Tibial nerve (tissue), 4 donors: ENCODE measurements around the gene IGFBPL1. TPM values are rescaled to one million over a fixed set of nuclear protein-coding genes. Genes with fewer than 3 reads are reported as not detected.

Source experiments
- DNase-seq, 2 donors: peaks; one replicate each; pipeline ENCODE4 v3.0.0-alpha.2; 2019; ENCODE audit warnings: low spot score in 2 of 2
- H3K27ac ChIP-seq, 4 donors: fragments of 200-600 bp; sonication (generic) in 3 of 4; one replicate each; pipeline ENCODE4 v1.5.1; 2017 to 2019; ENCODE audit warnings: mild to moderate bottlenecking in 1 of 4
- H3K27me3 ChIP-seq, 2 donors: fragments of 200-600 bp; sonication (generic) in 1 of 2; one replicate each; pipeline versions ENCODE4 v1.5.1 to v1.6.0; 2017 to 2019
- H3K36me3 ChIP-seq, 3 donors: fragments of 200-600 bp; sonication (generic); one replicate each; pipeline ENCODE4 v1.5.1; 2018 to 2019
- H3K4me1 ChIP-seq, 4 donors: fragments of 200-600 bp; sonication (generic) in 3 of 4; one replicate each; pipeline ENCODE4 v1.5.1; 2017 to 2019
- H3K4me3 ChIP-seq, 4 donors: fragments of 200-600 bp; sonication (generic) in 3 of 4; one replicate each; pipeline ENCODE4 v1.5.1; 2017 to 2019; ENCODE audit warnings: mild to moderate bottlenecking in 1 of 4, moderate library complexity in 1 of 4
- H3K9me3 ChIP-seq, 4 donors: fragments of 200-600 bp; sonication (generic) in 3 of 4; one replicate each; pipeline ENCODE4 v1.5.1; 2017 to 2019
- EP300 ChIP-seq, 2 donors: sonication (generic); formaldehyde crosslinking; IDR thresholded peaks; one replicate each; pipeline ENCODE4 v1.6.1; 2017; ENCODE audit warnings: antibody characterized with exemption in 2 of 2, mild to moderate bottlenecking in 1 of 2
- POLR2A ChIP-seq, 2 donors: fragments of 450-650 bp; IDR thresholded peaks; one replicate each; pipeline ENCODE4 v1.6.1; 2017; ENCODE audit warnings: antibody characterized with exemption in 2 of 2, mild to moderate bottlenecking in 2 of 2, moderate library complexity in 2 of 2
- WGBS, 2 donors: methylation state at CpG; one replicate each; pipeline ENCODE4 v1.1.5; 2018; 5-methylcytosine and 5-hydroxymethylcytosine counted together
- total RNA-seq, 4 donors: library from RNA; depleted of rRNA; stranded (reverse); fragments of >200 nt; gene quantifications; one replicate each; pipeline ENCODE4 v1.1.0, GENCODE V29; 2016
- TF ChIP-seq, protein P1 (sequence below), 5 experiments: fragments of 200-600 bp in 3 of 5; fragments of 450-650 bp in 2 of 5; sonication (generic) in 3 of 5; IDR thresholded peaks; one replicate each; pipeline ENCODE4 v1.5.1; 2016 to 2019; ENCODE audit warnings: antibody characterized with exemption in 5 of 5, mild to moderate bottlenecking in 3 of 5, moderate library complexity in 2 of 5

IGFBPL1 gene
- total RNA-seq, 4 donors from 2014 or later, result 0.60 TPM; not detected in 3

DNA sequence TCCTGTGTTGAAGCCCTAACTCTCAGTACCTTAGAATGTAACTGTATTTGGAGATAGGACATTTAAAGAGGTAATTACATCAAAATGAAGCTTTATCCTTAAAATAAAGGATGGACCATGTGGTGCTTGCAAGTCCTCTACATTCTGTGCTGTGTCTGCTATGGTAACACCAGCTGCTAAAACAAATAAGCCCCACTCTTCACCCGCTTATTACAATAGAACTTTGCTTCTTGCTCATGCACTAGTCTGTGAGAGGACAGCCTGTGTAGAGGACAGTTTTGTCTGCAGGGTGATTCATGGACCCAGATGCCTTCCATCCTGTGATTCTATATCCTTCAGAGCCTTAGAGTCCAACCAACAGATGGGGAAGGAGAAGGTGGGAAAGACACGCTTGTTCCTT lies 12.5 kb upstream of the IGFBPL1 start:
- Histone ChIP-seq H3K4me3 (no peak overlapping the region), H3K4me1 (no peaks in the 10 kb centered on the region), H3K9me3 (no peaks in the 10 kb centered on the region), H3K27me3 (no peaks in the 10 kb centered on the region), H3K36me3 (no peaks in the 10 kb centered on the region), H3K27ac (no peak overlapping the region)
- 94 to 98% methylated on average over 2 of the region's 2 CpGs for WGBS, 2 donors
- TF ChIP-seq, protein P1, sequence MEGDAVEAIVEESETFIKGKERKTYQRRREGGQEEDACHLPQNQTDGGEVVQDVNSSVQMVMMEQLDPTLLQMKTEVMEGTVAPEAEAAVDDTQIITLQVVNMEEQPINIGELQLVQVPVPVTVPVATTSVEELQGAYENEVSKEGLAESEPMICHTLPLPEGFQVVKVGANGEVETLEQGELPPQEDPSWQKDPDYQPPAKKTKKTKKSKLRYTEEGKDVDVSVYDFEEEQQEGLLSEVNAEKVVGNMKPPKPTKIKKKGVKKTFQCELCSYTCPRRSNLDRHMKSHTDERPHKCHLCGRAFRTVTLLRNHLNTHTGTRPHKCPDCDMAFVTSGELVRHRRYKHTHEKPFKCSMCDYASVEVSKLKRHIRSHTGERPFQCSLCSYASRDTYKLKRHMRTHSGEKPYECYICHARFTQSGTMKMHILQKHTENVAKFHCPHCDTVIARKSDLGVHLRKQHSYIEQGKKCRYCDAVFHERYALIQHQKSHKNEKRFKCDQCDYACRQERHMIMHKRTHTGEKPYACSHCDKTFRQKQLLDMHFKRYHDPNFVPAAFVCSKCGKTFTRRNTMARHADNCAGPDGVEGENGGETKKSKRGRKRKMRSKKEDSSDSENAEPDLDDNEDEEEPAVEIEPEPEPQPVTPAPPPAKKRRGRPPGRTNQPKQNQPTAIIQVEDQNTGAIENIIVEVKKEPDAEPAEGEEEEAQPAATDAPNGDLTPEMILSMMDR (IDR thresholded peaks at IDR 0.05), result no peak
- TF ChIP-seq EP300 (IDR thresholded peaks at IDR 0.05), result no peak
- TF ChIP-seq POLR2A (IDR thresholded peaks at IDR 0.05), result no peak
- DNase-seq, result no peak

- 64 to 66% methylated on average over 2 of the region's 2 CpGs for WGBS, 2 donors
- TF ChIP-seq, protein P1 (IDR thresholded peaks at IDR 0.05), result no peak
- TF ChIP-seq EP300 (IDR thresholded peaks at IDR 0.05), result no peak
- no peak for TF ChIP-seq POLR2A (IDR thresholded peaks at IDR 0.05)
These were observed 11.3 kb upstream of the IGFBPL1 start for GRCh38 chr9:38435521-38435920.

GRCh38 chr9:38434853-38435252 lies 10.6 kb upstream of the IGFBPL1 start:
- TF ChIP-seq POLR2A (IDR thresholded peaks at IDR 0.05) (no peak), EP300 (IDR thresholded peaks at IDR 0.05) (no peak)
- TF ChIP-seq, protein P1 (IDR thresholded peaks at IDR 0.05), result no peak
- 82 to 85% methylated on average over 3 of the region's 3 CpGs for WGBS, 2 donors
- Histone ChIP-seq H3K36me3 (no peaks in the 10 kb centered on the region), H3K27me3 (no peaks in the 10 kb centered on the region), H3K9me3 (no peaks in the 10 kb centered on the region), H3K4me3 (no peak overlapping the region), H3K4me1 (no peaks in the 10 kb centered on the region), H3K27ac (no peak overlapping the region)
- no peak for DNase-seq

More at GRCh38 chr9:38435521-38435920, 11.3 kb upstream of the IGFBPL1 start:
- Histone ChIP-seq H3K9me3 (no peaks in the 10 kb centered on the region), H3K4me1 (no peaks in the 10 kb centered on the region), H3K4me3 (no peak overlapping the region), H3K36me3 (no peaks in the 10 kb centered on the region), H3K27ac (no peak overlapping the region), H3K27me3 (no peaks in the 10 kb centered on the region)
- DNase-seq, result no peak

DNA sequence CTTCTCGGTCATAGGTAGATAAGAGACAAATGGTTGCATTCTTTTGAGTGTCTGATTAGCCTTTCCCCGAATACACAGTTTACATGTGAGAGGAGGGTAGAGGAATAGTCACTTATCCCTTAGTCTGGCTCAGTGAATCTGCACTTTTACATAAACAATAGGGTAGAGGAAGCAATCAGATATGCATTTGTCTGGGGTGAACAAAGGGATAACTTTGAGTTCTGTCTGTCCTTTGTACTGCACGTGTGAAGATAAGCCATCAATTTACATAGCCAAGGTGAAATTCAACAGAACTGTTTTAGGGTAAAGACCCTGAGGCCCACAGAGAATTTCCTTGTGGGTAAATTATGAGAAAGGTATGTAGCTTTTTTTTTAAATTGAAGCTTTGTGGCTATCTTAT lies 10.1 kb upstream of the IGFBPL1 start:
- H3K9me3 ChIP-seq, result no peaks in the 10 kb centered on the region

GRCh38 chr9:38432922-38433510 lies 8.8 kb upstream of the IGFBPL1 start:
- Histone ChIP-seq H3K4me1 (no peaks in the 10 kb centered on the region), H3K27me3 (no peaks in the 10 kb centered on the region), H3K4me3 (no peak overlapping the region), H3K36me3 (no peaks in the 10 kb centered on the region), H3K27ac (no peak overlapping the region), H3K9me3 (no peaks in the 10 kb centered on the region)
- no peak for DNase-seq
- 29 to 33% methylated on average over 3 of the region's 3 CpGs for WGBS, 2 donors
- TF ChIP-seq, protein P1 (IDR thresholded peaks at IDR 0.05), result peak; percentile 51 to 61 (median 53)
- no peak for TF ChIP-seq POLR2A (IDR thresholded peaks at IDR 0.05)

More for the DNA sequence above, 10.1 kb upstream of the IGFBPL1 start:
- no peak for TF ChIP-seq EP300 (IDR thresholded peaks at IDR 0.05)
- TF ChIP-seq POLR2A (IDR thresholded peaks at IDR 0.05), result no peak
- H3K36me3 ChIP-seq, result no peaks in the 10 kb centered on the region
- WGBS, 2 donors, result 67 to 70% methylated on average over 3 of the region's 3 CpGs
- DNase-seq, result no peak
- H3K4me3 ChIP-seq, result no peak overlapping the region
- H3K4me1 ChIP-seq, result no peaks in the 10 kb centered on the region
- H3K27me3 ChIP-seq, result no peaks in the 10 kb centered on the region
- no peak overlapping the region for H3K27ac ChIP-seq
